HG03575 (cell line): ENCODE data around the gene CBLN3.
"Not testable (repeated sequence)": the region's sequence is repeated elsewhere in the genome, so short reads cannot be mapped to it uniquely, and the experiment has no call there.

Experiments used
- ATAC-seq: cut with Tn5 transposase; IDR thresholded peaks from one replicate; pipeline ENCODE4 v1.9.1; 2021; ENCODE audit not compliant: unreplicated experiment, insufficient number of reproducible peaks, low FRiP score; ENCODE audit errors: extremely low read depth

CBLN3 gene

DNA sequence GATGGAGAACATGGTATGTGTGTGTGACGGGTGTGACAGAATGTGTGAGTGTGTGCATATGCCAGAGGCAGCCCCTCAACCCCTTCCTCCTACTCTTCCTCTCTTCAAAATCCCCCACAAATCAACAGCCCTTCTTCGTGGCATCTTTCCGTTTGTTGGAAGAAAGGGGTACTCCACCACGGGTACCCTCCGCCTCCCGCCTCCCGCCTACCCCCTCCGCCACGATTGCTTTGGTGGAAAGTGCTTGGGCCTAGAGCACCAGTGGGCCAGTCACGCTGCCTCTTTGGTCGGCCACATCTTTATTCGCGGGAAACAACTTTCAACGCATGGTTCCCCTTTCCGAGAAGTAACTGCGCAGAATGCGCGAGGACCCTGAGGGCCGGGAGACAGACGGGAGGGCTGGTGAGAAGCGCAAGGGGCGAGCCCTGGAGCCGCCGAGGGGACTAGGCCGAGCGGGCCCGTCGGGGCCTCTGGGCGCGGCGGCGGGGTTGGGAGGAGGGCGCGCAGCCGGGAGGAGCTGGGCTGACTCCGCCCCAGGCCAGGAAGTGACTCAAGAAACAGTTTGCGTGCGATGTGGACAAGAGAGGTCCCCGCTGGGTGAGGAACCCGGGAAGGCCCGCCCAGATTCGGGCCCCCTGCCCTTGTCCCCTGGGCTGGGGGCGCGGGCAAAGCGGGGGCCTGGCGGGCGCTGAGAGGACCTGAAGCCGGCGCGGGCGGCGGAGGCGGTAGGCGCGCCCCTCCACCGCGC lies at the start of gene CBLN3, which contains the start of gene KHNYN:
CBLN3 (minus strand) TSS at position 274 of the 748 bp plus-strand sequence. CDS start 614 bp downstream, outside the sequence.
KHNYN (plus strand) TSS at position 560 of the 748 bp plus-strand sequence. CDS start 777 bp downstream, outside the sequence.
- peak; percentile 60 for ATAC-seq

DNA sequence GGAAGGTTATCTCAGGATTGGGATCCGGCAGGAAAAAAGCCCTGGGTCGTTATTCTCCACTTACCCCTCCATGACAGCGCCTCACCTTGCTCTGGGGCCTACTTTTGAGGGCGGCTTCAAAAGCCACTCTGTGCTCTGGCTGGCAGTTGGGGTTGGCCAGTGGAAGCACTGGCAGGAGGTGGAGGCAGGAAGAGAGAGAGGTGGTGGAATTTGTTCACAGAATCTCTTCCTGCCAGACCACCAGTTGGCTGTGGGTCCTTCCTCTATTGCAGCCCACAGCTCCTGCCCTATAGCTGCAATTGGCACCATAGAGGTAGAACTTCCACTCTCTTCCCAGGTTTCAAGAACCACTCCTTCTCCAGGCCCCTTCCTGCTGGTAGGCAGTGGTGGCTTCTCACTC lies 45.8 kb upstream of the CBLN3 start:
- no peak for ATAC-seq

DNA sequence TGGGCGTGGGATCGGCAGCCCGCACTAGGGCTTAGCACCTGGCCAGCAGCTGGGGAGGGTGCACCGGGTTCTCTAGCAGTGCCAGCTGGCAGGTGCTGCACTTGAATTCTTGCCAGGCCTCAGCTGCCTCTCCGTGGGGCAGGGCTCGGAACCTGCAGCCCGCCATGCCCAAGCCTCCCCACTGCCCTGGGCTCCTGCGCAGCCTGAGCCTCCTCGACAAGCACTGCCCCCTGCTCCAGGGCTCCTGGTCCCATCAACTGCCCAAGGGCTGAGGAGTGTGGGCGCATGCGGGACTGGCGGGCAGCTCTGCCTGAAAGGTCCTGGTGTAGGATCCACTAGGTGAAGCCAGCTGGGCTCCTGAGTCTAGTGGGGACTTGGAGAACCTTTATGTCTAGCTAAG lies 43.7 kb upstream of the CBLN3 start:
- ATAC-seq: no peak

DNA sequence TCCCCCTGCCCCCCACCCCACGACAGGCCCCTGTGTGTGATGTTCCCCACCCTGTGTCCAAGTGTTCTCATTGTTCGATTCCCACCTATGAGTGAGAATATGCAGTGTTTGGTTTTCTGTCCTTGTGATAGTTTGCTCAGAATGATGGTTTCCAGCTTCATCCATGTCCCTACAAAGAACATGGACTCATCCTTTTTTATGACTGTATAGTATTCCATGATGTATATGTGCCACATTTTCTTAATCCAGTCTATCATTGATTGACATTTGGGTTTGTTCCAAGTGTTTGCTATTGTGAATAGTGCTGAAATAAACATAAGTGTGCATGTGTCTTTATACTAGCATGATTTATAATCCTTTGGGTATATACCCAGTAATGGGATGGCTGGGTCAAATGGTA lies 41.0 kb upstream of the CBLN3 start:
- not testable (repeated sequence) for ATAC-seq

DNA sequence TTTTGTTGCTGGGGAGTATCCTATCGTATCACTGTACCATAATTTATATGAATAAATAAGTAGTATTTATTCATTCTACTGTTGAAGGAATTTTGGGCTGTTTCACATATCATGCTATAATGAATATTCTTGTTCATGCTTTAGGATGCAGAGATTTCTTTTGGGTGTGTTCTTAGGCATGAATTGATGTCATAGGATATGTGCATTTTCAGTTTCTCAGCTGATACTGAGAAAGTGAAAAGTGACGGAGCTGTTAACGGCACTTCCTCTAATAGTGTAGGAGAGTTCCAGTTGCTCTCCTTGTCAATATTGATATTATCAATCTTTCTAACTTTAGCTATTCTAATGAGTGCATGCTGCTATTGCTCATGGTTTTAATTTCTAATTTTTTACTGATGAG lies 36.3 kb upstream of the CBLN3 start:
- ATAC-seq: no peak

DNA sequence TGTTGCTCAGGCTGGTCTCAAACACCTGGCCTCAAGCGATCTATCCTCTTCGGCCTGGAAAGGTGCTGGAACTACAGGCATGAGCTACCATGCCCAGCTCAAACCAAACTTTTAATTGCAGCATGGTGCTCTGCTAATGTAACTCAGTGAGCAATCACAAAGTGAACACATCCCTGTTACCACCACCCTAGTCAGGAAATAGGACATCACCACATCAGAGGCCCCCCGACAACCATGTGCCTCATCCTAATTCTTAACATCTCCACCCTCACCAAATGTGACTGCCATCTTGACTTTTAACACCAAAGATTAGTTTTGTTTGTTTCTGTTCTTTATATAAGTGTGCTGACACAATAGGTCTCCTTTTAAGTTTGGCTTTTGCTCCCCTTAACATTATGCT lies 35.9 kb upstream of the CBLN3 start:
- no peak for ATAC-seq

DNA sequence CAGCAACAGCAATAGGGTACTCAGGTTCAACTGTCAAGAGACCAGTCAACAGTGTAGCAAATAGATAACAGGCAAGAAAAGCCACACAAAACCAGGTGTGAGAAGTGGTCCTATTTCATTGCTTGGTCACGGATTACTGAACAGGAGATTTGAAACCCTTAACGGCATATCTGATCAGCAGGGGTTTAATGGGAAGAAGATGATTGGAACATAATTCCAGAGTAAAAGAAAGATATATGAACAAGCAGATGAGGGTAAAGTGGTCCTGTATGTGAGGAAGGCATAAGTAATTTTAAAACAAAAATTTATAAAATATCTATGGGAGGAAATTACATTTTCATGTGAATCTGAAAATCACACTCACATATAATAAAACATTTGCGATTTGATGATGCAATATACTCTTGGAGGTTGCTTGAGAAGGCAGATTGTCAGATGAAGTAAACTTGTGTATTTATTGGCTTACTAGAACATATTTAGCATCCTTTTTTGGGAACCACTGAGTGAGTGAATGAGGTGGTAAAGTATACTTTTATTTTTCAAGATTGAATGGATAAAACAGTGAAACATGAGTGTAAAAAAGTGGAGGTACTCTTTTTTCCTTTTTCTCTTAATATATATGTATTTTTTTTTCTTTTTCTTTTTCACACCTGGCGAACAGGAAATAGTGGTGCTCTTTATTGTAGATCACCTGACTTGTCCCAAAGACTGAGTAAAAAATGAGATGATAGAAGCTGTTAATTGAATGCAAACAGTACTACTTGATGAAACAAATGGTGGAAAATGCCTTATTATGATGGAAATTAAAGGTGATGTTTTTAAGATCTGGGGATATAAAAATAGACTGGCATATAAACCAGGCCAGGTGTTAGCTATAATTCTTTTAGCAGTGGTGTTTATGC lies 34.7 kb upstream of the CBLN3 start:
- ATAC-seq: no peak

DNA sequence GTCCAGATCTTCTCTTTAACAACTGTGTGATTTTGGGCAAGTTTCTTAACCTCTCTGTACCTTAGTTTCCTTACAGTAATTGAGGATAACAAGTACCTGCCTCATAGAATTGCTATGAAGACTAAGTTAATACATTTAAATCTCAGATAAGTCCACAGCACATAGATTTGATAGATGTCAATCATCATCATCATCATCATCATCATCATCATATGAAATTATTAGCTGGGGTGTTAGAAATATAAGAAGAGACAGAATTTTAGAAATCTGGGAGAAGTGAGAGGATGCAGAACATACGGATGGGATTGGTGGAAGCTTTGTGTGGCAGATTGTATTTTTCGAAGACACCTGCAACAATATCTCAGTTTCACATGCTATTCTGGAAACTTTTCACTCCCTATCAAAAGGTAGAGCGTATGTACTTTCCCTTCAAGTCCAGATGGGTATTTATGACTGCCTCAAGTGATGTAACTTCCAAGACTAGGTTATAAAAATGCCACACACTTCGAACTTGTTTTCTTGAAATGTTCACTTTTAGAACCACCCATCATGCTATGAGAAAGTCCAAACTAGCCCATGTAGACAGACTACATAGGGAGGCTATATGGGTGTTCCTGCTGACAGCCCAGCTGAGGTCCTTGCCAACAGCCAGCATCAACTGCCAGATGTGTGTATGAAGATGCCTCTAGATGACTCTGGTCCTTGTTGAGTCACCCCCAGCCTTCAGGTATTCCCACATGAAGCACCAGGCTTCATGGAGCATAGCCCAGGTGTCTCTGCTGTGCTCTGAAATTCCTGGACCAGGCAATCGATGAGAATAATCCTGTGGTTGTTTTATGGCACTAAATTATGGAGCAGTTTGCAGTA lies 33.8 kb upstream of the CBLN3 start:
- no peak for ATAC-seq

DNA sequence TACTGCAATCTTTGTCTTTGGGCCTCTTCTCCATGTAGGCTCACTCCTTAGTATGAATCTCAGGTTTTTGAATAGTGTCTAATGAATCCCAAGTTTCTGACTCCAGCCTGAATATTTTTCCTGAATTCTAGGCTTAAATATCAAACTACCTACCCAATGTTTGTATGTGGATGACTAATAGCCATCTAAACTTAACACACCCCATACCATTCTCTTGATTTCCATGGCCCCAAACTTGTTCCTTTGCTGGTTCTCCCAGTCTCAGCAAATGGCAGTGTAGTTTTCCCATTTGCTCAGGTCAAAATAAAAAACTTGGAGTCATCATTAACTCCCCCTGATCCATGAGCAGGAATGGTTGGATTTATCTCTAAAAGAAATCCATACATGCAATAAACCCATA lies 31.9 kb upstream of the CBLN3 start:
- ATAC-seq: no peak

DNA sequence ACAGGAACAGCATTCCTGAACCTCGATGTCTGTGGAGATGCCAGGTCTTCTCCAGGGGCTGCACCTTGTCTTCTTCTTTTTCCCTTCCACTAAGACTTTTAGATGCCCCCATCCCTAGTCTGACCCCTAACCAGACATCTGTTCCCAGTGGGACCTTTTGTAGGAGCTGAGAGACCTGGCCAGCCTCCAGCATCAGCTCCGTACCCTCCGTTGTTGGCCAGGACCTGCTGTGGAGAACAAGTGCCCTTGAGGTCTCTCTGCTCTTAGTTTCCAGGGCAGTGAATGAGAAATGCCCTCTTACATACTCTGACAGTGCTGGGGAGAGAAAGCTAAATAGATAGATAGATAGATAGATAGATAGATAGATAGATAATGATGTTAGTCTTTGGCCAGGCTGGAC lies 29.9 kb upstream of the CBLN3 start:
- ATAC-seq: no peak

DNA sequence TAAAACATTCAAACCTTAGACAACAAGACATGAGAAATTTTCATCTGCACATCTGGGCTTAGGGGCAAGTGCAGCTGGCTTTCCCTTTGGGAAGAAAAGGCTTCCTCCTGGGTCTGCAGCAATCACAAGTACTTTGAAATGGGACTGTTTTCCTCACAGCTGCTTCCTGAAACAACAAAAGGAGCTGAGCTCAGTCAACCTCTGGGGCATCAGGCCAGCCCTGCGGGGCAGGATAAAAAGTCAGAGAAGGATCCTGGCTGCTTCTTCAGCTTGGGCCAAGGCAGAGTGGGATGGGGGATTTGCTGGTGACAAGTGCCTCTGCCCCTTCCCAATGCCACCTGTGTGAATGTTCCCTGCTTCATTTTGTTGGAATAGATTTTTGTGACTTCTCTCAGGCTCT lies 29.3 kb upstream of the CBLN3 start:
- no peak for ATAC-seq

DNA sequence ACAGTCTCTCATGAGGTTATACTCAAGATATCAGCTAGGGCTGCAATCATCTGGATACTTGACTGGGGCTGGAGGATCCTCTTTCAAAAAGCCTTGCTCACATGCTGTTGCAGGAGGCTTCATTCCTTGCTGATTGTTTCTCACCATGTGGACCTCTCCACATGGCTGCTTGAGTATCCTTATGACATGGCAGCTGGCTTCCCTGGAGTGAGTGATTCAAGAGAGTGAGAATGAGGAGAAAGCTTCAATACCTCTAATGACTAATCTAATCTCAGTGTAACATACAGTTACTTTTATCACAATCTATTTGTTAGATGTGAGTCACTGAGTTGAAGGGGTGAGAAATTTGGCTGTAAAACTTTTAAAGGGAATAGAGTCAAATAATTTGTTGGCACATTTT lies 27.5 kb upstream of the CBLN3 start:
- ATAC-seq: no peak

DNA sequence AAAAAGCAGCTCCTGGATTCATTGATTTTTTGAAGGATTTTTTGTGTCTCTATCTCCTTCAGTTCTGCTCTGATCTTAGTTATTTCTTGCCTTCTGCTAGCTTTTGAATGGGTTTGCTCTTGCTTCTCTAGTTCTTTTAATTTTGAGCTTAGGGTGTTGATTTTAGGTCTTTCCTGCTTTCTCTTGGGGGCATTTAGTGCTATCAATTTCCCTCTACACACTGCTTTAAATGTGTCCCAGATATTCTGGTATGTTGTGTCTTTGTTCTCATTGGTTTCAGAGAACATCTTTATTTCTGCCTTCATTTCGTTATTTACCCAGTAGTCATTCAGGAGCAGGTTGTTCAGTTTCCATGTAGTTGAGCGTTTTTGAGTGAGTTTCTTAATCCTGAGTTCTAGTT lies 21.4 kb upstream of the CBLN3 start:
- not testable (repeated sequence) for ATAC-seq

DNA sequence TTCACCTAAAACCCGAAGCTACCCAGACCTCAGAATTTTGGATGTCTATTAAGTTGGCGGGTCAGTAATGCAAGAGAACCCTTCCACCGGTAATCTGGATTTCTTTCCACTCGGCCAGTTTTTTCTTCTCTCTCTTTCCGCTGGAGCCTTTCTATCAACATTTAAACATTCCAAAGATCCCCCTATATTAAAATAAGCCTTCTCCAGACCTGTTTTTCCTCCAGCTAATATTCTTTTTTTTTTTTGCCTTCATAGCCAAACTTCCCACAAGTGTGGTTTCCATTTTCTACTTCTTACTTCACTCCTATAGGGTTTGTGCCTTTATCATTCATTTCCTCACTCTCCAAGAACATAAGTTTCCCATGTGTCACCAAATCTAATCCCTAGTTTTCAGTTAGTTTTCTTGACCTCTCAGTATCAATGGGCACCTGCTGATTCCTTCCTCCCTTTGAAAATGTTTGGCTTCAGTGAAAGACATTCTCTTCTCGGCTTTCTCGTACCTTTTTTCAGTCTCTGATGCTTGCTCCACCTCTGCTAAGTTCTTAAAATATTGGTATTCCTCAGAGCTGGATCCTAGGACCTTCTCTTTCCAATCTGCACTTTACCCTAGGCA lies 13.7 kb upstream of the CBLN3 start:
- no peak for ATAC-seq

DNA sequence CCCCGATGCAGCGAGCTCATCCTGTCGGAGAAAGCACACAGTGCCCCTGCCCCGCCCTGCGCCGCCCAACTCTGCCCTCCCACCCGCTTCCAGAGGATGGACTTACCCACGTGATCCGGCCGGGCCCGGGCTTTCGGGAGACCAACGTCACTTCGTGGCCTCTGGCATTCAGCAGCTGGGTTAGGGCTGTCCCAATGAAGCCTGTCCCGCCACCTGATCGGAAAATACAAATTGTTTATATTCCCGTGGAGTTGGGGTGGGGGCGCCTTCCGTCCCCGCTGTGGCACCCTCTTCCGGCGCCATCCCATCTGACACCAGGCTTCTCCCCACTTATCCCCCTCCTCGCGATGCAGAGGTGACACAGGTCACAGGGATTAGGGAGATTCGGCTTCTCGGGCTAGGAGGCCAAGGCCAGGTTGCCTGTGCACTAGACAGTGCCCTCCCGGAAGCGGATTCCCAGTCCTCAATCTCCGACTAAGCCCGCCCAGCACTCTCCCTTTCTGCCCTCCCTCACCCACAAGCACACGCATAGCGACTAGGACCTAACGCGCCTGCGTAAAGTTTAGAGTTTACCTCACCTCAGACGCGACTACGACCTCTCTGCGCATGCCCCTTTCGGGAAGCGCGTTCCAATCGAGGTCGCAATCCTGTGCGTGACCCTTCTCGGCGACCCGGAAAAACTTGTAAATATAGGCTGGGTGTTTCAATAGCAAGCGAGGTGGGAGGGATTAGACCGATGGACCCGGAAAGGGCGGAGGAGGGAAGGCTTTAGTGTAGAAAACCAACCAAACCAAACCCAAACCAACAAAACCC lies 13.0 kb upstream of the CBLN3 start, which contains the start of gene SDR39U1:
SDR39U1 (minus strand) TSS at position 537 of the 813 bp plus-strand sequence; CDS start at position 530, 7 bp downstream.
- ATAC-seq: peak; percentile 89

DNA sequence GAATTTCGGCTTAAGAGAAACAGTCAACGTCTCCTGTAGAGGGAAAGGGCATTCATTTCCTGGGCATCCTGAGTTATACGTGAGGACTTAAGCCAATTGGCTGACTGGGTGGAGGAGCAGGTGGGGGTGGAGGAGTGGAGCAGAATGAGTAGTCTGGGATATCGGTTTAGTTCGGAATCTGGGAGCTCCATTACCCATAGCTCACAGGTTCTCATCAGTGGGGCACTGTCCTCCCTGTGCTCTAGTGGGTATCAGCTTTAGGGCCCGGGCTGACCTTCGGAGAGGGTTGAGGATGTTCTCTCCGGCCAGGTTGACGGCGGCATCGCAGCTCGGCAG lies 12.4 kb upstream of the CBLN3 start:
- no peak for ATAC-seq

DNA sequence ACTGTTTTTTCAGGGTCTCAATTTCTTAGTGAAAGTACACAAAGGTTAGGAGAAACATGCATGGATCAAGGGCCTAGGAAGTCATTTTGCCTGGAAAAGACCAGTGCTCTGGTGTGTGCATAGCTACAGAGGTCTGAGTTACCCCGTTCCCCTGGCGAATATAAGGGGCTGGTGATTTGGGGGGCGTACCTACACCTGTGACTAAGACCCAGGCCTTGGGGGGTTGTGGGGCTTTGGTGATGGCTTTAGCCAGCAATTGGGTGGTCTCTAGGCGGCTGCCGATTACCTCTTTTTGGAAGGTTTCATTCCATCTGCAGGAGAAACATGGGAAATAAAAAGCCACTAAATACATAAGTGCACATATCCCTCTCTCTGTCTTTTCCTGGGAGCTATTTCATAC lies 12.0 kb upstream of the CBLN3 start:
- ATAC-seq: no peak
